AG09309 (cell line): ENCODE results near the gene C1QTNF7.

Source experiments
- DNase-seq: peaks from one replicate; pipeline ENCODE4 v3.0.0-alpha.2; 2010; ENCODE audit warnings: low read depth
- H3K4me3 ChIP-seq: 2 replicates; pipeline ENCODE4 v1.5.1; 2011; ENCODE audit warnings: mild to moderate bottlenecking, low read depth, low read length, moderate library complexity; ENCODE audit not compliant: control insufficient read depth
- CTCF ChIP-seq: IDR thresholded peaks from 2 replicates; pipeline ENCODE4 v1.5.1; 2011; ENCODE audit warnings: mild to moderate bottlenecking, low read depth, low read length, inconsistent platforms; ENCODE audit not compliant: insufficient read depth, control insufficient read depth; ENCODE audit errors: missing control alignments

C1QTNF7 gene

GRCh38 chr4:15427701-15428100 lies at the start of gene C1QTNF7:
Gene C1QTNF7 (plus strand): TSS chr4:15428033. CDS start chr4:15435744, 7,711 bp downstream.
- DNase-seq, result no peak
- H3K4me3 ChIP-seq, result no peak within 1 kb of the TSS
- no peak for TF ChIP-seq CTCF

GRCh38 chr4:15378062-15378461 lies 49.8 kb upstream of the C1QTNF7 start:
- DNase-seq, result no peak
- no peak for TF ChIP-seq CTCF
- no peak overlapping the region for H3K4me3 ChIP-seq

- no peak for DNase-seq
- TF ChIP-seq CTCF, result no peak
- H3K4me3 ChIP-seq, result no peak overlapping the region
Observed at GRCh38 chr4:15378493-15378892, 49.3 kb upstream of the C1QTNF7 start.

GRCh38 chr4:15381806-15382338 lies 46.0 kb upstream of the C1QTNF7 start:
- DNase-seq, result no peak
- TF ChIP-seq CTCF, result no peak

GRCh38 chr4:15382669-15383273 lies 45.1 kb upstream of the C1QTNF7 start:
- no peak overlapping the region for H3K4me3 ChIP-seq
- no peak for TF ChIP-seq CTCF
- DNase-seq, result no peak

More at GRCh38 chr4:15381806-15382338, 46.0 kb upstream of the C1QTNF7 start:
- no peak overlapping the region for H3K4me3 ChIP-seq

- H3K4me3 ChIP-seq, result no peak overlapping the region
- no peak for DNase-seq
- TF ChIP-seq CTCF, result no peak
Observed at GRCh38 chr4:15385515-15385914, 42.3 kb upstream of the C1QTNF7 start.
